ENCODE data around the gene AMD1. TPM values are rescaled to one million over a fixed set of nuclear protein-coding genes. Genes with fewer than 3 reads are reported as not detected.

AMD1 gene
- total and polyA plus RNA-seq, 9 of the 15 experiments (the other 6 are each of a cell fraction or from before 2014, with no cell fraction given) = 60.0 to 151 (median 85.6) TPM

DNA sequence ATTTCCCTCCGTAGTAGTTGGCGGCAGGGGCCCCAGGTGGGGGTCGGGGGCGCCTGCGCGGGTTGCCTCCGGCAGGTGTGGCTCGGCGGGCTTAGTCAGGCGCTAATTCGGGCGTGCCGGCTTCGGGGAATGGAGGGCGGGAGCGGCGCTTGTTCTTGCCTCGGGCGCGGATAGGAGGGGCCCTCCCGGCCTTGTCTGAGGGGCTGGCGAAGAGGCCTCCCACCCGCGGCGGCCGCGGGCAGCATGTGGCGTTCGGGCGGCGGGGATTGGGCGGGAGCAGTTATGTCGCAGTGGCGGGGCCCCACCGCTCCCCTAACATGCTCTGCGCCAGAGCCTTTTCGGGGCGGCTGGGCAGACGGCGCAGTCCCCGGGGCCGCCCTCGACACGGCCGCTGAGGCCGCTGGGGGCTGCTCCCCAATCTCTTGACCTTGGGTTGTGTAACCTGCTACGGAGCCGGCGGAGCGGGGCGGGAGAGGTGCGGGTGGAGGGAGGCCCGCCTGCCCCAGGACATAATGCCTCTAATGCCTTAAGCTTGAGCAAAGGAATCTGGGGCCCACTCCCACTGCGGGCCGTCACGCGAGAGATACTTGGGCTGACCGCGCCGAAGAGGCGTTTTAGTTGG is 1.1 kb downstream of the AMD1 start (continued):
- TF ChIP-seq PHF20 (IDR thresholded peaks at IDR 0.05; ENCODE audit: partially characterized antibody) (peak; percentile 21), CEBPB (tag; IDR thresholded peaks at IDR 0.05) (peak; percentile 66; the same call in 1 of the 2 replicates), U2AF1 (optimal IDR thresholded peaks at IDR 0.05; ENCODE audit: low read depth, low read length) (peak; percentile 80), YY1 (IDR thresholded peaks at IDR 0.05; ENCODE audit: borderline replicate concordance in 1 of 3, control insufficient read depth in 1 of 3, extremely low read depth in 1 of 3, insufficient read depth in 3 of 3, insufficient read length in 1 of 3, insufficient replicate concordance in 2 of 3, low read depth in 1 of 3, low read length in 2 of 3) (peak in 1 of 3 experiments; percentile 2), KDM2B (CRISPR knock-in tag; IDR thresholded peaks at IDR 0.05) (no peak), ZC3H4 (CRISPR knock-in tag; IDR thresholded peaks at IDR 0.05; ENCODE audit: borderline replicate concordance) (peak; percentile 5), CEBPG (CRISPR knock-in tag; IDR thresholded peaks at IDR 0.05) (peak; percentile 65), CEBPG (tag; conservative IDR thresholded peaks at IDR 0.05 in 1 of 2, IDR thresholded peaks at IDR 0.05 in 1 of 2) (no peak), TOE1 (IDR thresholded peaks at IDR 0.05; ENCODE audit: borderline replicate concordance) (no peak), TOE1 (CRISPR knock-in tag; IDR thresholded peaks at IDR 0.05; ENCODE audit: borderline replicate concordance, low read depth) (peak; percentile 69; the same call in 1 of the 2 replicates), CREM (IDR thresholded peaks at IDR 0.05; ENCODE audit: low read depth) (no peak), NRF1 (conservative IDR thresholded peaks at IDR 0.05 in 1 of 2, IDR thresholded peaks at IDR 0.05 in 1 of 2) (peak; percentile 63 to 67; a peak in 3 of 4 replicates), PCBP2 (IDR thresholded peaks at IDR 0.05; ENCODE audit: low read depth, low read length, poor library complexity, severe bottlenecking) (peak; percentile 81), HNRNPH1 (optimal IDR thresholded peaks at IDR 0.05; ENCODE audit: low read depth, low read length) (peak; percentile 54), BMI1 (IDR thresholded peaks at IDR 0.05; ENCODE audit: low read length) (no peak), CCNT2 (IDR thresholded peaks at IDR 0.05; ENCODE audit: borderline replicate concordance, extremely low read depth, insufficient read length, low read depth, low read length) (peak; percentile 23), SRSF9 (IDR thresholded peaks at IDR 0.05; ENCODE audit: borderline replicate concordance, low read depth, low read length) (no peak)
- TF ChIP-seq, protein P1, sequence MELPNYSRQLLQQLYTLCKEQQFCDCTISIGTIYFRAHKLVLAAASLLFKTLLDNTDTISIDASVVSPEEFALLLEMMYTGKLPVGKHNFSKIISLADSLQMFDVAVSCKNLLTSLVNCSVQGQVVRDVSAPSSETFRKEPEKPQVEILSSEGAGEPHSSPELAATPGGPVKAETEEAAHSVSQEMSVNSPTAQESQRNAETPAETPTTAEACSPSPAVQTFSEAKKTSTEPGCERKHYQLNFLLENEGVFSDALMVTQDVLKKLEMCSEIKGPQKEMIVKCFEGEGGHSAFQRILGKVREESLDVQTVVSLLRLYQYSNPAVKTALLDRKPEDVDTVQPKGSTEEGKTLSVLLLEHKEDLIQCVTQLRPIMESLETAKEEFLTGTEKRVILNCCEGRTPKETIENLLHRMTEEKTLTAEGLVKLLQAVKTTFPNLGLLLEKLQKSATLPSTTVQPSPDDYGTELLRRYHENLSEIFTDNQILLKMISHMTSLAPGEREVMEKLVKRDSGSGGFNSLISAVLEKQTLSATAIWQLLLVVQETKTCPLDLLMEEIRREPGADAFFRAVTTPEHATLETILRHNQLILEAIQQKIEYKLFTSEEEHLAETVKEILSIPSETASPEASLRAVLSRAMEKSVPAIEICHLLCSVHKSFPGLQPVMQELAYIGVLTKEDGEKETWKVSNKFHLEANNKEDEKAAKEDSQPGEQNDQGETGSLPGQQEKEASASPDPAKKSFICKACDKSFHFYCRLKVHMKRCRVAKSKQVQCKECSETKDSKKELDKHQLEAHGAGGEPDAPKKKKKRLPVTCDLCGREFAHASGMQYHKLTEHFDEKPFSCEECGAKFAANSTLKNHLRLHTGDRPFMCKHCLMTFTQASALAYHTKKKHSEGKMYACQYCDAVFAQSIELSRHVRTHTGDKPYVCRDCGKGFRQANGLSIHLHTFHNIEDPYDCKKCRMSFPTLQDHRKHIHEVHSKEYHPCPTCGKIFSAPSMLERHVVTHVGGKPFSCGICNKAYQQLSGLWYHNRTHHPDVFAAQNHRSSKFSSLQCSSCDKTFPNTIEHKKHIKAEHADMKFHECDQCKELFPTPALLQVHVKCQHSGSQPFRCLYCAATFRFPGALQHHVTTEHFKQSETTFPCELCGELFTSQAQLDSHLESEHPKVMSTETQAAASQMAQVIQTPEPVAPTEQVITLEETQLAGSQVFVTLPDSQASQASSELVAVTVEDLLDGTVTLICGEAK (IDR thresholded peaks at IDR 0.05) = no peak
- TF ChIP-seq, protein P1 (CRISPR knock-in tag; IDR thresholded peaks at IDR 0.05) = 0 out of 2 replicates have a peak, but pooled peaks have one; percentile 24
